G401.6 (cell line): ENCODE measurements around the gene DPYD.

ENCODE experiments used
- FAIRE-seq: peaks from 2 replicates; lab custom pipeline; 2012; peaks lifted over from hg19 to GRCh38; lab: Jason Lieb, UNC

The DPYD gene

DNA sequence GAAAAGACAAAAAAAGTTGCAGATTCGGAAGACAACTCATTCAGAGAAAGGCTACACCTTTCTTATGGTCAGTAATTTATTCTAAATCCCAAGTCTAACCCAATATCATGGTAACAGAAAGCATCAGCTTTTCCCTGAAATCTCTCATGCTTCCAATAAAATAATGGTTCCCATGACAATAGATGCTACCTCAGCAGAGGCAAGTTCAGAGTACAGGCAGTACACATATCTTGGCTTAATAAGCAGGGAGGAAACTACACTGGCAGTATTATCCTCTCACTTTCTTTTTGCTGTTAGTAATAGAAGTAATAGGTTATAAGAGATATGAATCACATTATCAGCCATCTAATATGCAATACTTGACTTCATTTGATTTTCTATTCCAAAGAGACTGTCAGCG lies 137.1 kb downstream of the DPYD start:
- FAIRE-seq: no peak

DNA sequence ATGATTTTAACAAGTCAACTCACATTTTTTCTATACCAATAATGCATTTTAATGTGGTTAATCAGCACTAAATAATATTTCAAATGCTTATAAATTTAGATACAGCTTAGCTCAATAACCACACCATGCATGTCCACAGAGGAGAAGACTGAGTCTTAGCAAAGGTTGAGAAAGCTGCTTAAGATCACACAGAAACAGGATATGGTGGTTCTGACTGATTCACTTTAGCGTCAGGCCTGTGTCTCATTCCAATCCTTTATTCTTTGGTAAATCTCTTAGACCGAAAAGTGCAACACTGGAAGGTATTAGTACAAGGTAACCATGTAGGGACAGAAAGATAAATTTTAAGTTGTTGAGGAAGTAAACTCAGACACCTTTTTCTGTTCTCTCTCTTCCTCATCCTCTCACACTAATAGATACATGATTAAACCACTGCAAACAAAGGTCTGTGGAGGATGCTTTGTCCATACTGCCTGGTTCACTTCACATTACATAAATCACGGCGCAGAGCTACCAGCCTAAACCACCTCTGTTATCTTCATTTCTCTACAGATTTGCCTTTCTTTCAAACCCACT lies 139.0 kb downstream of the DPYD start:
- FAIRE-seq: no peak

DNA sequence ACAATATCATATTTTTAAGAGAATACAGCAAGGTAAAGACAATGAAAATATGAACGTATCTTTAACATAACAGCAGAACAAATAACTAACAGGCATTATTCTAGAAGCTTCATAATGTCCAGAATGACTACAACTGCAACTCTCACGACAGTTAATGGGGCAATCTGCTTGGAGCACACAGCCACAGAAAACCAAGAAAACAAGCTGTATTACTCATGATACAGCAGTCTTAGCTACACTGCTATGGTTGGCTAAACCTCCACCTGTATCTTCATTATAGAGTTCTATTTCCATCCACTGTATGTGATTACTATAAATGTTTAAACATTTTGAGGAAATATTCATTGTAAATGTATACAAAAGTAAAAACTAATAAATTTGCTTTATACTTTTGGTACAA lies 139.9 kb downstream of the DPYD start:
- no peak for FAIRE-seq

DNA sequence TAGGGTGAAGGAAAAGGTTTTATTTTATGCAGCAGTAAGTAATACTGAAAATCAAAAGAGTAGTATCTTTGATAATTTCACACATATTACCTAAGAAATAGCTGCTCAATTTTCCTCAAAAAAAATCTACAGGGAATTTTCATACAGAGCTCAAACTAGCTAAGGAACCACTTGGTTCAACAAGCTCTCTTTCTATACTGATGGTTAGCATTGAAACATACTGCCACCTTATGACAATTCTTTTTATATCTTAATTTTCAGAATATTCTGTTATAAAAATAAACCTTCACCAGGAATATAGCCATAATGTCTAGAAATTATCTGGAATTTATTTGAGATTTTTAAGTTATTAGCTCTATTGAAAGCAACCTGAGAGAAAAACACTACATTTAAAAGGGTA lies 142.1 kb downstream of the DPYD start:
- no peak for FAIRE-seq

DNA sequence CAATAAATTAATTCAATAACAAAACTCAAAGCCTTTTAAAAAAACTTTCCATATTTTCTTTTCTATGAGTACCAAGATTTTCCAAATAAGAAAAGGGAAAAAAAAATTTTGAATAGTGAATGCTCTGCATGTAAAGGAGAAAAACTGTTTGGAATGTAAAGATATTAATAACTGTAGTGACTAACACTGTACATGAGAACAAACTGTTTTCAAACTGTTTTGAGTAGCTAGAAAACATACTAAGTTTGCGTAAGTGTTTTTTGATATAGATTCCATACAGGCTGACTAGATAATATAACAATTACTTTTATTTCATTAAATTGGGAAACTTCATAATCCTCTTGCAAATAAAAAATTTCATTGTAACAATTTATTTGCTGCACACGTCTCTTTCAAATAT lies 150.5 kb downstream of the DPYD start:
- no peak for FAIRE-seq

DNA sequence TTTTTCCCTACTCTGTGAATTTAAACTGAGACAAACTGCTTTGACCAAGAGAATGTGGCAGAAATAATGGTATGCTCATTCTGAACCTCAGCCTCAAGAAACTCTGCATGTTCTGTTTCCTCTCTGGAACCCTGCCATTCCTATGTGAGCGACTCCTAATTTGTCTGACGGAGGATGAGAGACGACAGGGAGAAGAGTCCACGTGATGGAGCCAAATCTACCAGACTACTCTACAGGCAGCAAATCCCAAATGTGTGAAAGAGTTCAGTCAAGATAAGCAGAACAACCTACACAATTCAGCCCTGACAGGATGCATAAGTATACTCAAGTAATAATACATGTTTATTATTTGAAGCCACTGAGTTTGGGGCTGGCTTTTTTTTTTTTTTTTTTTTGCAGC lies 153.5 kb downstream of the DPYD start:
- FAIRE-seq: no peak

DNA sequence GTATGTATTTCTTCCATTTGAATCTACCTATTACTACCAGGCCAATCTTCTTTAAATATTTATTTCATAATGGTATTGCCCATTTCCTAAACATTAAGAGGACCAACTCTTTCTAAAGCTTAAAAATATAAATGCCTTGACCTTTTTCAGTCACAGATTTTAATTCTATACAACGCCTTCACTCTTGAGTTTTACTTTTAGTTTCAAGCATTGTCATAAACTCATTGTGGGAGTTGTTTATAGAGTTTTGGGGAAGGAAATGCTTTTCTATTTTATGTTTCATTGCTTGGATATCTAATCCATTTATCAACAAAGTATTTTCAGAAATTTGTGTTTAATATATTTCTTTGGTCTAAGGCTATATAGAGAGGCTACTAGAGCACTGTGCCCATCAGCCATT lies 155.8 kb downstream of the DPYD start:
- FAIRE-seq: no peak

DNA sequence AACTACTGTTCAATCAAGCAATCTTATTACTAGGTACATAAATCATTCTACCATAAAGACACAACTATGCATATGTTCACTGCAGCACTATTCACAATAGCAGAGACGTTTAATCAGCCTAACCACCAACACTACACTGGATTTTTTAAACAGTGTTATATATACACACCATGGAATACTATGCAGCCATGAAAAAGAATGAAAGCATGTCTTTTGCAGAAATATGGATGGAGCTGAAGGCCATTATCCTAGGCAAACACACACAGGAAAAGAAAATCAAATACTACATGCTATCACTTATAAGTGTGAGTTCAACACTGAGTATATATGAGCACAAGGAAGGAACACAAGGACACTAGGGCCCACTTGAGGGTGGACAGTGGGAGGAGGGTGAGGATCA lies 159.2 kb downstream of the DPYD start:
- no peak for FAIRE-seq

DNA sequence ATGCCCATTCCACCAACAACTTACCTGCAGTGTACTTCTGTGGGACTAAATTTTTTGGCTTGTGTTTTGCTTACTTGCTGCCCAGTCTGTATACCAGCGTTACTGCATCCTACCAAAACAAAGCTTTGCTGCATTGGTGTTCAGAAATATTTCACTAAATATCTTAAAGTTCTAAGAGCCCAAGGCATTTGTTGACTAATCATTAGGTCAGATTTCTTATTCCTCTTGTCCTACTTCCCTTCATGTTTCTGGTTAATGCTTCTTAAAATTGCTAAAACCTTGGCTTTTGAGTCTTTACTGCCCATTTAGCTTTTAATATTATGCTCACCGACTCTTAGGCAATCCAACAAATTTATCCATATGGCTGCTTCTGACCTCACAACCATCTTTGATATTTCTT lies 161.8 kb downstream of the DPYD start:
- FAIRE-seq: no peak

DNA sequence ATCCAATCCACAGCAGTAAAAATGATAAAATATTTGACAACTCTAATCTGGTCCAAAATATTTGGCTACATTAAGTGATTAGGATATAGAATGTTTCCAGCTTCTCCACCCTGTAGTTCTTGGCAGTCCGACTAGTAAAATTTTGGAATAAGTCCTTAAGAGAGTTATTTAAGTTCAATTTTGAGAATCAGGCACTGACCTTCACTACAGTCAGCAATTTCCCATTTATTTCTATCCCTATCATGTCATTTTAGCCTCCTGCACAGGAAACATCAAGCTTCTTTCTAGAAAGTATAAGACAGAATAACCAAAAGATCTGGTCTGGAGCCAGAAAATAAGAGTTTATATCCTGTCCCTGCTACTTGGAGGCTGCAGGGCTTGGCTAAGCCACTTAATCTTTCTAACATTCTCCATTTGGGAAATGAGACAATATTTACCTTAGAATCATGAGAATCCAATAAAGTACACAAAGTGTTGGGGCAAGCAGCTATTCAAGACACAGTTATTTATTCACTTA lies 162.2 kb downstream of the DPYD start:
- FAIRE-seq: no peak

DNA sequence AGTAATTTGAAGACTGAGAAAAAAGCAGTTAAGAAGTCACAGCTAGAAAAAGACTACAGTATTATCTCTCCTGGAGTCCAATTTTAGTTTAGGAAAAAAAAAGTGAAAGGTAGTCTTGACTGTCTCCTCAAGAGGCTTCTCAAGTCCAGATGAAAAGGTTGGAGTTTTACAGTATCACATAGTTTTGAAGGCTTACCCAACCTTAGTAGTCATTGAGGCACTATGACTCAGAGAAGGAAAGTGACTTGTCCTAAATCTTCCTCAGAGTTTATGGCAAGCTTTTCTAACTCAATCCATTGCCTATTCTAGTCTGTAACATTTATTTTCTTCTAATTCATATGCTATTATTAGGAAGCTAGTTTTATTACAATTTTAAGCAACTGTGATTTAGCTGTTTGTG lies 174.9 kb downstream of the DPYD start:
- FAIRE-seq: no peak

DNA sequence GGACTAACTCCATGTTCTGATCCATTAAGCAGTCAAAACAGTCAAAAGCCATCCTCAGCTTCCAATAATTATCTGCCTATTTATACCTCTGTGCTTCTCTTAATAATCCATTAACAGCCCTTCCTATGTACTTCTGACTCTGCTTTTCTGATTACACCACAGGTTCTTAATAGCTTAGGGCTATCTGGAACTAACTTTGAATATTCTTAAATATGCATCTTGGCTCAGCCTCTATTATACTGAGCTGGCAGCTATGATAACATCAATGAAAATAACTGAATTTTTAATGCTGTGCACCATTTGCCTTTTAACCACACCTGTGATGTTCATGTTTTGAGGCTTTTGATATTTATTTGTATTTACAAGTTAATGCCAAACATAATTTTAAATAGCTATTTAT lies 175.9 kb downstream of the DPYD start:
- no peak for FAIRE-seq

DNA sequence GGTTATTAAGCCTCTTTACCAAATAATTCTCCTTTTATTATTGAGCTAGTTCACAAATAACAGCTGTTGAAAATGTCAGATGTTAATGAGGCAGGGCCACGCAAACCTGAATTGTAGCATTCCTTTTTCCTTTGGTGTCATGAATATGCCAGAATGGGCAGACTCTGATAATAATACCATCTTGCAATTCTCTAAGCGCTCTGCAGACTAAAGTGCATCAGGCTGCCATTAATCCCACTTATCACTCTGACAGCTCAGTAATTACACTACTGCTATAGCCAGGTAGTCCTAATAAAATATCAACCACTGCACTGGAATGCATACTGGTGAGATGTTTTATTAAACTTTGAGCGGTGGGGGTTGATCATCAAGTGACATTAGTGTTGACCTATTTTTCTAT lies 177.7 kb downstream of the DPYD start:
- no peak for FAIRE-seq

DNA sequence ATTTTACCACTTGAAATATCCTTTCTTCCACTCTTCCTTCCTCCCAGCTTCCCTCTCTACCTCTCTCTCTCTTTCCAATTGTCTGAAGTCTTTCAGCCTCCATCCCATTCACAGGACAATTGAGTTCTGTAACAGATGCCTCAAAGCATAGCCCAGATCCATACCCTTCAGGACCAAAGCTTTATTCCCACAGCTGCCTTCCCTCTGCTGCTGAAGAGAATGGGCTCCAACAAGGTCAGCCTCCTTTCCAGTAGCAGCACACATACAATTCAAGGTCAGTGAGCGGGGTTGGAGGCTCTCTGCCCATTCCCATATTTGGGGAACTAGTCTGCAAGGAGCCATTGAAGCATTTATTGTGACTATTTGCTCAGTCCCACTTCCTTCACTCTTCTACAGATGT lies 179.9 kb downstream of the DPYD start:
- no peak for FAIRE-seq

DNA sequence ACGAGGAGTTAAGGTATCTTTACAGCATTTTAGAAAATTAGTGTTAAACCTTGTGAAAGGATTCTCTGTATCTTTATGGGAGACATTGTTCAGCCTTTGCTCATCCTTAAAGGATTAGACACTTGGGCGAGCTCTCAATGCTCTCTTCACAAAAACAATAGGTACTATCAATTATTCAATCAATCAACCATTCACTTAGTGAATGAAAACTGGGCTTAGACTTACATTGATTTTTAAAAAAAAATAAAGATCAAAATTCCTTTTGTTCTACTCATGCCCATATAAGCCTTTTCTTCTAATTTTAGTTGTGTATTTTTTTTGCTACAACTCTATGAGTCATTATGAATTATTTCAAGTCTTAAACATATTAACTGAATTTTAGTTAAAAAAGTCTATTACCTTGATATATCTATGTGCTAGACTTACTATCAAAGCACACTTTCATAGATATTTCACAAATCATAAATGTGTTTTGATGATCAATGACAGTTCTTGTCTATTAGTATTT lies 181.2 kb downstream of the DPYD start:
- no peak for FAIRE-seq

DNA sequence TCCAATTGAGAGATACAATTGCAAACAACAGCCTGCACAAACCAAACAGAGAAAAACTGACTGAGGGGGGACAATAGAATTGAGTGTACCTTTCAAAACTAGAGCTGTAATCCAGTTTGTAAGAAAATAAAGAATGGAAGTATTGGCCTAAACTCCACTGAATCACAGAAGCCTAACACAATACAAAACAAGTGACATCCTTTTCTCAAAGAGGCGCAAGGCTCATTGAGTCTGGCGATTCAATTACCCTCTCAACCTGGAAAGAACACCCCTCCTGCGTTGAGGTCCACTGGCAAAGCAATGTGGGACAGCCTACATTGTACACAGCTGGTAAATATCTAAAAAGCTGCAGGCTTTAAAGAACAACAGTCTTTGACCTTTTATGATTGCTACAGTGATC lies 182.6 kb downstream of the DPYD start:
- FAIRE-seq: no peak

DNA sequence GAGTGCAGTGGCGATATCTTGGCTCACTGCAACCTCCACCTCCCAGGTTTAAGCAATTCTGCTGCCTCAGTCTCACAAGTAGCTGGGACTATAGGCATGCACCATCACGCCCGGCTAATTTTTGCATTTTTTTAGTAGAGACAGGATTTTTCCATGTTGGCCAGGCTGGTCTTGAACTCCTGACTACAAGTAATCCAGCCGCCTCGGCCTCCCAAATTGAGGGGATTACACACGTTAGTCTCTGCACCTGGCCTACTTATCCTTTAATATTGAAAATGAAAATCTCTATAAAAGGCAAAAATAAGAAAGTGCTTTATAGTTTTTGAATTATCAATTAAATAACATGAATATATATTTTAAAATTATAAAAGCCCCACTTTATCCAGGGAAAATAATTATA lies 190.6 kb downstream of the DPYD start:
- no peak for FAIRE-seq

DNA sequence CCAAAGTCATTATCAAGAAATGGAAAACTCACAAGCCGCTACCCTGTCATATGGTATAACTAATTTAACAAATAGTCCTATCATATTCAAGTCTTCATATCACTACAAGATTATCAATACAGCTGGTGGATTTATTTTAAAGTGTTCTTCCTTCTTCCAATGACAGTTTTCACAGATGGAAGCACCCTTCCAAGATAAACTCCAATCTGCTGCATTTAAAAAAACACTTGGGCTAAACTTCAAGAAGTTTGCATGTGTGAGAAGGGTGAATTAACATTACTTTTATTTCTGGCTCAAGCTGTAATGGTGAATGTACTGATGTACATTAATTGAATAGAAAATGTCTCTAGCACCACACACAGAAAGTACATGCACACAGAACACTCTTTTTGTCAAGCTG lies 192.4 kb downstream of the DPYD start:
- no peak for FAIRE-seq

DNA sequence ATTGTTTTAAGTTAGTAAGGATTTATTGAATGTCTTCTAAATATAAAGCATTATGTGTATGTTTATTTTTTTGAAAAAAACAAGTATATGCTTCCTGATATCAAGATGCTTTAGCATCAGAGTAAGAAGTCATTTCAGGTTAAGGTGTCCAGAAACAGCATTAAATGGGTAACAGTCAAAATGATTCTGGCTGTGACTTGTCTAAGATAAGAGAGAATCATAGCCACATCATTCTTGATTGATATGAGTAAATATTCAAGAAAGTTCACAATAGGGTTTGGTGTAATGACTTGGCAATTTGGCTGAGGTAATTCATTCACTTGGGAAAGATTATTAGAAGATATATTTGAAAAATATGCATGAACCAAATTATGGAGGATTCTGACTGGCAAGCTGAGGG lies 193.8 kb downstream of the DPYD start:
- no peak for FAIRE-seq

DNA sequence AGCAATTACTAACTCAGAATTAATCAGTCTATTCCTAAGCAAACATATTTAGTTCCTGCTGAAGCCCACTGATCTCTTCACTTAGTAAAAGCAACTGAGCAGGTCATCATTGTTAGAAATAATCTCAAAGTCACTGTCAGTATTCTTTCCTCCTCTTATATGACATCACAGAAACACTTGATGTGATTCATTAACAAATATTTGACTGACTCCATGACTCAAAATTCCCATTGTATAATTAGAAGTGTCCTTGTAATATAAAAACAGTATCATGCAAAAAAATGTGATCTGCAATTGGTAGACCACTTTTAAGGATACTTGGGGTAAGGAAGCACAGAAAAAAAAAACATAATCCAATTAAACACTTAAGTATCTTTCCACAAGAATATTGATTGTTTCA lies 194.4 kb downstream of the DPYD start:
- no peak for FAIRE-seq

DNA sequence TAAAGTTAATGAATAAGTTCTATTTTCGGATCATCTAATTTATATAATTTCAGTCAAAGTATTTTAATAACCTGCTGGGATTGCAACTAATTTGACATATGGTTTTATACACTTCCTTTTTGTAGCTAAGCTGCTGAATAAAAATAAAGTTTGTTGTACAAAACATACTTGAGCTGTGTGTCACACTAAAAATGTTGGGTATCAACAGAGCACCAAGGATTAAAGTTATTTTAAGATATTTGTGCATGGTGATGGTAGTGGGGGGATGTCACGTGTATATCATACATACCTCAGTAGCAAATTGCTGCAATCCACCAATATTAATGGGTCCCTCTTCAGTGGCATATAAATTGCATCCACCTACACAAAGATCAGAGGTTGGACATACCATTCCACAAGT lies 199.6 kb downstream of the DPYD start:
- FAIRE-seq: no peak

DNA sequence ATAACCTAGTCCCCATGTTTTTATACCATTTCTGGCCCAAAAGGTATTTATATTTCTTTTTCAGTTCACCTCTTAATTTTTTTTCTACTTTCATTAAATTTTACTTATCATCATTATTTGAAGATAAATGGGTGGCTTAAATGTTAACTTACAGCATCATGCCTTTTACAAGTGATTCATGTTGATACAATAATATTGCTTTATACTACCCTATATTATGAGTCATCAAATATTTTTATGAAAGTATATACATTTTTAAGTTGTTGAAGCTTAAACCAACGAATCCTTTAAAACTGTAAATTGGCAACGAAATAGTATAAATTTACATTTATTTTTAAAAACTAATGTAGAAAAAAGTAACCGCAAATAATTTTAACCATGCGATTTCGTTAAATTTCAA lies 207.9 kb downstream of the DPYD start:
- no peak for FAIRE-seq

DNA sequence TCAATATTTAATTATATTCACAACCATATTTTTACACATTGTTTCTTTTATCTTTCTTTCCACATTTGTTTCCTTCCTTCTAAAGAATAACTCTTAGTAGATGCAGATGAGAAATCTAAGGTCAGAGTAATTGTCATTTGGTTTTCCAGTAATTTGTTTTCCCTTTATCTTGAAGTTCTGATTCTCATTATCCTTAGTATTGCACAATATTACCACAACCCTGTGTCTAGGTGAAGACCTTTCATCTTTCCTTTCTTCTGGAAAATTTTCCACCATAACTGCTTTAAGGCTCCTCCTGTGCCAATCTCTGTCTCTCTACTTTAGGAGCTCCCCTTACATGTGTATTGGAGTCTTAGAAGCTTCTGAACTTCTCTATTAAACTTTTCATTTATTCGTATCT lies 209.0 kb downstream of the DPYD start:
- no peak for FAIRE-seq

DNA sequence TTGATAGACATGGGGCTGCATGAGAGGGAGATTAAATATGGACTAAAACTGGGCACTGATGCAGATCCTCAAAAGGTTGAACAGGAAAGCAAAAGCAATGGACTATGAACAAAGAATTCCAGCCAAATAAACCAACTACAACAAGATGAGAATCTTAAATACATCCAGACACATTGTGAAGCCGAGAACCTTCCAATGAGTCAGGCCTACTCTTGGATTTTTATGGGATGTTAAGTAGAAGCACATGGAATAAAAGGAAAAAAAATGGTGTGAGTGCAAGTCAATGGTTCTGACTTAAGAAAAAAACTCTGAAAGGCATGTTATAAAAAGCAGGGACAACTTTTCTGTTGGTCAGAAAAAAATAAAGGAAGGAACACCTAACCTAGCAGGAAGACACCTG lies 227.2 kb downstream of the DPYD start:
- FAIRE-seq: no peak

DNA sequence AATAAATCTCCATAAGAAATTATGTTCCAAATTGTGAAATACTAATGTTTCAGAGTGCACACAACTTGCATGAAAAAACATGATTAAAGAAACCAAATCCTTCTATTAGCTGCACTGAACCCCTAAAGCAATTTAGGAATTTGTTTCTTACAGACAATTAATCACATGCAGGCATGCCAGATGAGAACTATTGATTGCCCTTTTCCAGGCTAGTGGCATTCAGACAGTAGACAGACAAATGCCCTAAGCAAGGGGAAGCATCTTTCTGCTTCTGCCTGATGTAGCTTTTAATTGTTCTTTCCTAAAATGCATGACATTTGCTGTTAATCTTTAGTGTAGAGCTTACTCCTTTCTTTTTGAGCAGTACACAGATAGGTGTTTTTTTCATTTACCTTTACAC lies 229.5 kb downstream of the DPYD start:
- FAIRE-seq: no peak
